ENCODE measurements around the gene CDH15. TPM values are rescaled to one million over a fixed set of nuclear protein-coding genes. Genes with fewer than 3 reads are reported as not detected.

Gene CDH15
- total and polyA plus RNA-seq, 2 of the 13 experiments (the other 11 are each of a cell fraction or from before 2014, with no cell fraction given) = 0.74 to 2.2 TPM

DNA sequence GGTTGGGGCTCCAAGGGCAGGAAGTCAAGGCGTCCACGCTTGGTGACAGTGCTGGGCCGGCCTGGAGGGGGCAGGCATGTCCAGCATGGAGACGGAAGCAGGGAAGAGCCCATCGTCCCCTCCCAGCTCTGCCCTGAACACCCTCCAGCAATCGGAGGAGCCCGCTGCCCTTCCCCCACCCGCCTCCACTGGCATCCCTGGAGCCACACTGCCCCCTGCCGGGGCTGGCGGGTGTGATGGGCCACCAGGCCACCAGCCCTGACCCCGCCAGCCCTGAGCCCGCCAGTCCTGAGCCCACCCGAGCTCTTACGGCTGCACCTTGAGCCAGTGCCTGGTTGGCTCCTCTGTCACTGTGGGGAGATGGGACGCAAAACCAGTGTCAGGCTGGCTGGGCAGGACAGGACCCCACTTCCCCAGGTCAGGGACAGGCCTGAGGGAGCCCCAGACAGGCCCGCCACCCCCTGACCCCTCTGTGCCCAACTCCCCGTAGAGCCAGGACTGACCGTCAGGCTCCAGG, 4.1 kb upstream of the CDH15 start (continued):
- TF ChIP-seq CHCHD3 (CRISPR knock-in tag; IDR thresholded peaks at IDR 0.05) = 0 out of 2 replicates have a peak, but pooled peaks have one; percentile 45
- TF ChIP-seq RAD21 (CRISPR knock-in tag; IDR thresholded peaks at IDR 0.05) = peak; percentile 100
- TF ChIP-seq ZSCAN25 (CRISPR knock-in tag; IDR thresholded peaks at IDR 0.05) = peak; percentile 77; the same call in 1 of the 2 replicates
- peak; percentile 29; the same call in 1 of the 2 replicates for TF ChIP-seq SAFB2 (CRISPR knock-in tag; IDR thresholded peaks at IDR 0.05; ENCODE audit: borderline replicate concordance, low read depth)
- peak; percentile 77 for TF ChIP-seq EED (CRISPR knock-in tag; IDR thresholded peaks at IDR 0.05)
- TF ChIP-seq RFX5 (IDR thresholded peaks at IDR 0.05; ENCODE audit: low read depth, low read length) = peak; percentile 18; the same call in 1 of the 2 replicates
- TF ChIP-seq, protein P1, sequence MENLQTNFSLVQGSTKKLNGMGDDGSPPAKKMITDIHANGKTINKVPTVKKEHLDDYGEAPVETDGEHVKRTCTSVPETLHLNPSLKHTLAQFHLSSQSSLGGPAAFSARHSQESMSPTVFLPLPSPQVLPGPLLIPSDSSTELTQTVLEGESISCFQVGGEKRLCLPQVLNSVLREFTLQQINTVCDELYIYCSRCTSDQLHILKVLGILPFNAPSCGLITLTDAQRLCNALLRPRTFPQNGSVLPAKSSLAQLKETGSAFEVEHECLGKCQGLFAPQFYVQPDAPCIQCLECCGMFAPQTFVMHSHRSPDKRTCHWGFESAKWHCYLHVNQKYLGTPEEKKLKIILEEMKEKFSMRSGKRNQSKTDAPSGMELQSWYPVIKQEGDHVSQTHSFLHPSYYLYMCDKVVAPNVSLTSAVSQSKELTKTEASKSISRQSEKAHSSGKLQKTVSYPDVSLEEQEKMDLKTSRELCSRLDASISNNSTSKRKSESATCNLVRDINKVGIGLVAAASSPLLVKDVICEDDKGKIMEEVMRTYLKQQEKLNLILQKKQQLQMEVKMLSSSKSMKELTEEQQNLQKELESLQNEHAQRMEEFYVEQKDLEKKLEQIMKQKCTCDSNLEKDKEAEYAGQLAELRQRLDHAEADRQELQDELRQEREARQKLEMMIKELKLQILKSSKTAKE (CRISPR knock-in tag; IDR thresholded peaks at IDR 0.05; ENCODE audit: borderline replicate concordance) = peak; percentile 61
- peak; percentile 83; the same call in 1 of the 2 replicates for TF ChIP-seq HBP1 (CRISPR knock-in tag; IDR thresholded peaks at IDR 0.05; ENCODE audit: low read depth)
- TF ChIP-seq, protein P2, sequence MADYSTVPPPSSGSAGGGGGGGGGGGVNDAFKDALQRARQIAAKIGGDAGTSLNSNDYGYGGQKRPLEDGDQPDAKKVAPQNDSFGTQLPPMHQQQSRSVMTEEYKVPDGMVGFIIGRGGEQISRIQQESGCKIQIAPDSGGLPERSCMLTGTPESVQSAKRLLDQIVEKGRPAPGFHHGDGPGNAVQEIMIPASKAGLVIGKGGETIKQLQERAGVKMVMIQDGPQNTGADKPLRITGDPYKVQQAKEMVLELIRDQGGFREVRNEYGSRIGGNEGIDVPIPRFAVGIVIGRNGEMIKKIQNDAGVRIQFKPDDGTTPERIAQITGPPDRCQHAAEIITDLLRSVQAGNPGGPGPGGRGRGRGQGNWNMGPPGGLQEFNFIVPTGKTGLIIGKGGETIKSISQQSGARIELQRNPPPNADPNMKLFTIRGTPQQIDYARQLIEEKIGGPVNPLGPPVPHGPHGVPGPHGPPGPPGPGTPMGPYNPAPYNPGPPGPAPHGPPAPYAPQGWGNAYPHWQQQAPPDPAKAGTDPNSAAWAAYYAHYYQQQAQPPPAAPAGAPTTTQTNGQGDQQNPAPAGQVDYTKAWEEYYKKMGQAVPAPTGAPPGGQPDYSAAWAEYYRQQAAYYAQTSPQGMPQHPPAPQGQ (CRISPR knock-in tag; IDR thresholded peaks at IDR 0.05; ENCODE audit: borderline replicate concordance) = peak; percentile 90; the same call in 1 of the 2 replicates
- TF ChIP-seq KAT2B (IDR thresholded peaks at IDR 0.05; ENCODE audit: borderline replicate concordance, low read depth, low read length) = no peak
- no peak for TF ChIP-seq ZSCAN12 (CRISPR knock-in tag; IDR thresholded peaks at IDR 0.05)
- no peak for TF ChIP-seq ZNF512B (CRISPR knock-in tag; IDR thresholded peaks at IDR 0.05; ENCODE audit: borderline replicate concordance)
- no peak for TF ChIP-seq RBAK (CRISPR knock-in tag; IDR thresholded peaks at IDR 0.05)
- peak; percentile 82; the same call in 1 of the 2 replicates for TF ChIP-seq ZBTB34 (CRISPR knock-in tag; IDR thresholded peaks at IDR 0.05)
- peak; percentile 92; the same call in 1 of the 2 replicates for TF ChIP-seq PRDM4 (CRISPR knock-in tag; IDR thresholded peaks at IDR 0.05; ENCODE audit: borderline replicate concordance)
